Activated naive CD8-positive, alpha-beta T cell treated with anti-CD3 and anti-CD28 coated beads, Interleukin-2, amount 50 U/mL, for 16 hours (primary cell): ENCODE results near the gene FNBP1L.

ENCODE experiments used
- DNase-seq: peaks from one replicate; pipeline ENCODE4 v3.0.0-alpha.2; 2020; ENCODE audit warnings: low read depth, low spot score

Gene FNBP1L

DNA sequence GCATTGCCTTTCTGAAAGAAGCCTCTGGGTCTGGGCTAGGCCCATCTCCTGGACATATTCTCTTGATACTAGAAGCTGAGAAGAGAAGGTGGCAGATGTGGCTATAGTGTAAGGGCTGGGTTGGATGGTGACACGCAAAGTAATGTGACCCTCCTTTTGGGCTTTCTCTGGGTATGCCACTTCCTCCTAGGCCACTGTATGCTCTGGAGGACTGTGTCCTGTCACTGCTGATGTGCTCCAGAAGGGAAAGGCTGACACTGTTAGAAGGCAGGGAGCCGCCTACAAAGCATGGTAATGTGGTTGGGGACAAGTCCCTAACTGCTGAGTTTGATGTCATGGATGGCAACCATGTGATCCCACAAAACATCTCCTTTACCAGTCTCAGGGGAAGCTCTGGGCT, 121.6 kb downstream of the FNBP1L start:
- no peak for DNase-seq

DNA sequence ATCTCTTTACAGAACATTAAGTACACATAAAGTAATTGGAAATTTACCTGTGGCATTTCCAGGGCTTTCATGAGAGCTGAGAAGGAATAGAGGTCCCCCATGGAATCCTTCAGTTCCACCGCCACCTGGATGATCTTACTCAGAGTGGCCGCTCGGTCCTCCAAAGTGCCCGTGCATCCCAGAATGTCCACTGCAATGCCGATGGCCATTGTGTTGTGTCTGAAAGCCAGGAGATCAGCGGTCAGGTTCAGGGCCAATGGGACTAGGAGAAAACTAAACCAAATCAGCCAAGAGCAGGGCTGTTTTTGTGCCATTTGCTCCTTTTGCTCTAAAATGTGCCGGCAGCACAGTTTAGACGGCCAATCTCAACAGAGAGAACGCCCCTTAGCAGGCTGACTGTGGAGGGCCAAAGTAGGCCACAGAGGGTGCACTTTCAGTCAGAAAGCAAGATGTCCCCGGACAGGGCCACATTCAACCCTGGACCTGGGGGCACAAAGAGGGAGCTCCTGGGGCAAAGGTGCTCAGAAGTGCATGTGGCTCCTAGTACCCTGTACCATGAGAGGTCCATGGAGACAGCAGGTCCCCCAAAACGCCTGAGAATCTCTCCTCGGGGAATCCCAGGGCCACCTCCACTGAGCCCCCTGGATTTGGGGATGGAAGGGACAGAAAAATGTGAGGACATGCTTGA, 123.8 kb downstream of the FNBP1L start:
- no peak for DNase-seq

DNA sequence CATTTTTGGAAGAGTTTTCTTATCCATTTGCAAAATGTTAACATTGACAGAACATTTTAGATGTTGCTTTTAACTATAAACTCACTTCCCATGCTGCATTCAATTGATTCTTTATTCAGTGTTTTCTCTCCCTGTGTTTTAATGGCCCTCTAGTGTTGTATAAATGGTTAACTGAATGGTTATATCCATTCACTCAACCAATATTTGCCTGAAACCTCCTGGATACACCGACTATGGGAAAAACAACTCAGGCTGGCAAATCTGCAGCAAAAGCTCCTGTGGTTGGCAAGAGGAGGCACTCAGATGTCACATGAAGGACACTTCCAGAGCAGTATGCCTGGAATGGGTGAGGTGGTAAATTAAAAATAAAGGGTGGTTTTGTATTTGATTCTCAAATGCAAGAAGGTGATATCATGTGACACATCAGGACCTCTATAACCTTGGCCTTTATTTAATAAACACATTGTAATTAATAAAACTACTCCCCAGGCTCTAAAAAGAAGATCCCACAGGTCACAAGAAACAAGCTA, 126.1 kb downstream of the FNBP1L start:
- DNase-seq = no peak

DNA sequence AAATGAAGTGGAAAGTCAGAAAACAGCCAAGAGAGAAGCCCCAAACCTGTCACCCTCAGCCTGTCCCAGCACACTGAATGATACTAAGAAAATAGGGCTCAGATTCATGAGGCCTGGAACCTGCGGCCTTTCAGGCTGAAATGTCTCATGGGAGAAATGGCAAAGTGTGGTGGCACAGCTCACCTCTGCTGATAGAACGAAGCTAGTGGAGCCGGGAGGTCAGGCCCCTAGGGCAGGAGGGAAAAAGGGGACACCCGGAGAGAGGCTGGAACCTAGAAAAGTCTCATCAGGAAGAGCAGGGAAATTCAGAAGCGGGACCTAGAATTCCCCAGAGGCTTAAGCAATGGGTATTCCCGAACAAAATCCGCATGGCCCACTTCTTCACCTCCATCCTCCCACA, 126.6 kb downstream of the FNBP1L start:
- DNase-seq = no peak

DNA sequence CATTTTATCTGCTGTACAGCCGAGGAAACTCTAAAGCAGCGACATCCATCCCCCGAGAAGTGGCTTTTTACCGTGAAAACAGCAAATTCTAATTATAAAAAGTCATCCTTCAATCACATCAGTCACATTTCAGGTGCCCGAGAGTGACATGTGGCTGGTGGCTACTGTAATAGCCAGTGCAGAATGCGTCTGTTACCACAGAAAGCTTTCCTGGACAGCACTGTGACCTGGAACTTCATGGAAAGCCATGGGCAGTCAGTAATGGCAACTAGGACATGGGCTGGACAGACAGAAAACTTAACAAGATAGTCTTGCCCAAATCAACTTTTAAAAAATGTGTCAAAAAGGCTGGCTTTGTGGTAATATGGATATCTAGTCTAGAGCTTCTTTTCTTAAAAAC, 127.1 kb downstream of the FNBP1L start:
- no peak for DNase-seq

DNA sequence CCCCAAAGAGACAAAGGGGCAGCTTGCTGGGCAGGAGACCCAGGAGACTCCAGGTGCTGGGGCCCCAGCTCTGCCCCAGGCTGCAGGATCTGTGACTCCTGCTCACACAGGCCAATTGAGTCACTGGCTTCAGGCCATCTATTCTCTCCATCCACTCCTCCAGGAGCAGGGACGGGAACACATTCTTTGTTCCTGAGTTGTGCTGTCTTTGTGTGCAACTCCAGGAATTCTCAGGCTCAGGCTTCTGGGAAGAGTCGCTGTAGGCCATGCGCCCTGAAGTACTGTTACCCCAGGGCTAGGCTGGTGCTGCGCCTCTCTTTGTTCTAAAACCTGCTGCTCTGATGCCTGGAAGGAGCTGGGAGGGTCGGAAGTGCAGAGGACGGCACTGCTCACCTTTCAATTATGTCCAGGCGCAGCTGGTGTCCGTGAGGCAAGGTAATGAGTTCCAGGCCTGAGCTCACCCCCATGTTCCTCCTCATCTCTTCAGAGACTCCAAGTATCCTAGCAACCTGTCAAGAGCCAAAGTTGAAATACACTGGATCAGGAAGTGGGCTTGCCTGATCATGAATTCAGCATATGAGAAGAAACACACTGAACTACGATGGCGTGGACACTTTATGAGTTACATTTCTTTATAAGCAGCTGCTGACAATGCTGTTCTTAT, 127.8 kb downstream of the FNBP1L start:
- DNase-seq = no peak

DNA sequence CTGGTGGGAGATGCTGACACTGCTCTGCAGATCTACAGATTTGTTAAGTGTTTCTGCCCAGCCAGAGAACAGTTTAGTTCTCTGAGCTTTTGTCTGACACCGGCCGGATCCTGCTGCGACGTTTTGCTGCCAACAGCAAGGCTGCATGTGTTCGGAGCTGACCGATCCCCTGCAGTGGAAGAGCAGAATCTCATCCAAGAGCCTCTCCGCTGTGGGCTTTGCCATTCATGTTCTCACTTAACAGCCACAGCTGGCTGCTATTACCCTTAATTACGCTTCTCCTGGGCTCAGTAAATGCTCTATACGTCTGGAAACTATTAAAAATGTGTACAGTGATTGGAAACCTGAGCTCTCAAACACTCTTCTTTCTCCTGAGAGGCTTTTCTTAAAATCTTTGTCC, 128.4 kb downstream of the FNBP1L start:
- DNase-seq = no peak

DNA sequence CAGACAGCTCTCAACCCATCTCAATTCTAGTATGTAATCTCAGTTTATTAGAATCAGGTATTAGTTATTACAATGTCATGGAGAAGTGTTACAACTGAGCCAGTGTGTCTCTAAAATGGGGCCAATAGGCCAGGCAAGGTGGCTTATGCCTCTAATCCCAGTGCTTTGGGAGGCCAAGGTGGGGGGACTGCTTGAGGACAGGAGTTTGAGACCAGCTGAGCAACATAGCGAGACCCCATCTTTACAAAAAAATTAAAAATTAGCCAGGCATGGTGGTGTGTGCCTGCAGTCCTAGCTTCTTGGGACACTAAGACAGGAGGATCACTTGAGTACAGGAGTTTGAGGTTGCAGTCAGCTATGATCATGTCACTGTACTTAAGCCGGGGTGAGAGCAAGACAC, 128.8 kb downstream of the FNBP1L start:
- no peak for DNase-seq

DNA sequence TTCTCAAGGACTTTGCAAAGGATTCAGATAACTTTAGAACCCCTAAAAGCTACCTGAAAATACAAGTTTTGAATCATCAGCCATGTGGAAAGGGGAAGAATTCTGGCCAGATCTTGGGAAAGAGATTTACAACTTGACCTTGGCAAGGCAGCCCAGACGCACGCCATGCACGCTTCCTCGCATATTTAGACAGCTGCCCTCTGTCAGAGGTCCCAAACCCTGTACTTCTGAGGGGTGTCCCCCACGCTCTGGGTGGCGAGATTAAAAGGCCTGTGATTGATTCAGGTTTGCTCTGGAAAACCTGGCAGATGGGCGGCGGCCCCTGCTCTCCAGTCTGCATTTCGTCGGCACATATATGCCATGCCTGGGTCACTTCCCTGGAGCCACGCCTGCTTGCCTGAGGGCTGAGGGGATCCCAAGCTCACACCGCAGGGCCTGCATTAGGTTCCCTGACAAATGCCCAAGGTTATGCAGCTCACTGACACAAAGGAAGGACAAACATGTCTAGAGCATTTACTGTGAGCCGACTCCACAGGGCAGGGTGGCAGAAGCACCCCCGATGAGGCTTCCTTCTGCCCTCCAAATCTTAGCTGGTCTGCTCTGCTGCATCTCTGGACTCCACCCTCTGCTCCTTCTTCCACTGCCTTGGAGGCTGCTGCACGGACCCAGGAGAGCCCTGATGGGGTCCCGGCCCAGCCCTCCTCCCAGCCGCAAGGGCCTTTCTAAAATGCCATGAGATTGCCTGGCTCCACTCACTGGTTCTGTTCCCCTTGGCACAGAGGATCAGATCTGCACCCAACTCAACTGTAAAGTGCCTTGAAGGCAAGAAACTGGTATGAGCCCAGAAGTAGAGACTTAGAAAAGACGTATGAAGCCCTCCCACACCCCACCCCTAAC, 129.9 kb downstream of the FNBP1L start:
- DNase-seq = no peak

DNA sequence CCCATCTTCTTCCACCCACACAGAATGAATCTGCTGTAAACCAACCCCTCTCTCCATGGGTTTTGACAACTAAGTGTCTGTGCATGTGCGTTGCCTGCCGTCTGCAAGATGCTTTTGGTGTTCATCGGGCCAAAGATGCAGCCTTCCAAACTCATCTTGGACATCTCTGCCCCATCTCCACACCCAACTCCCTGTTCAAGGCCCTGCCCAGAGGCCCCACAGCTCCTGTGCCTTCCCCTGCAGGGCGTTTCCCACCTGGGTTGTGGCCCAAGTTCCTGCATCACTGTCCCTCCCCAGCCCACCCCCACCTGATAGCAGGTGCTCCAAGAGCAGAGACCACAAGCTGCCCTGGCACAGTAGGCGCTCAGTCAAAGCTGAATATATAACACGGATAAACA, 130.5 kb downstream of the FNBP1L start:
- no peak for DNase-seq

DNA sequence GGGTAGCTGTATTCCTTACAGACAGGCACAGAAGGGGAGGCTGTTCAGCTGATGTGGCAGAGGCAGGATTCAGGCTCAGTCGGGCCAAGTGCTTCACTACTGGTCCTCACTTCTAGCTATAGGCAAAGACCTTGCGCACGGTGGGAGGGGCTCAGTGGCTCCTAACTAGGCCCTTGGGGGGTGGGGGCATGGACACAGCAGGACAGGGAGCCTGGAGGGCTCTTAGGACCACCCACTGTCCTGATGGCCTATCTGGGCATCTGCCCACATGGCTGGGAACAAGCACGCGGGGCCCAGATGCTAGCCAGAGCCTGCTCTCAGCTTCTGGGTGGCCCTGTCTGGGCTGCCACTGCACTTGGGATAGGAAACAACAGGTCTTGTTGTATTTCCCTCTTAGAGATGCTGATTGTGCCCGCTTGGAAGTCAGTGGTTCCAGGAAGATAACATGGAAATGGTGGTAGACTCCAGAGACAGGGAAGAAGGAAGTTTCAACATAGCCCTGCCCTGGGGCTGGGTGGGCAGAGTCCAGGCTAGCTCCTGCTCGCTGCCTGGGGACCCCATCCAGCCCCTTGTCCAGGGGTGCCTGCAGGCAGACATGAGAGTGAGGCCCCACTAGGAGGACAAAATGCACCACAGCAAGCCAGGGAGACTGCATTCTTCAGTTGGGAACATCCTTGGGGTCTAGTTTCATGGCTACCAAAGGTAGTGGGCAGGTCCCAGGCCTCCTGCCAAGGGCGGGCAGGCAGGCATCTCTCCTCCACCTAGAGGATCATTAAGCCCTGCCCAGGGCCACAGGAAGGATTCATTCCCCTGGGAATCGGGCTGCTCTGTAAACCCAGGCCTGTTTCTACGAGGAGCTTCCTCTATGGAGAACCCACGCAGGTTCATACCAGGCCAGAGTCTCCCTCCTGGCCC, 131.2 kb downstream of the FNBP1L start:
- no peak for DNase-seq

DNA sequence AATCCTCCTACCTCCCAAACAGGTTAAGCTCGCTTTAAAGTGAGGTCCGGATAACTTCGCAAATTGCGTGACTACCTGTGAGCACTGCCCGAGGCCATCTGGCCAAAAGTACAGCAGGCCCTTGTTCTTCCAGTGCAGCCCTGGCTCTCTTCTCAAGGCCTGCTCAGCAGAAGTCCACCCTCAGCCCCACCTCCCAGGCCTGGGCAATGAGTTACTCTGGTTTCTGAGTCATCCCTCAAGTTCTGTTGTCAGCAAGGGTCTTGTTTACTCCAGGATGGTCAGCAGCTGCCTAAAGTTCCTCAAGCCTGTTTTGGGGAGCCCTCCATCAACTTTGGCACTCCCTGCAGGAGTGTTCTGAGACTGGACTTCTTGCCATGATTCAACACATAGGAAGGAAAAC, 132.0 kb downstream of the FNBP1L start:
- no peak for DNase-seq

DNA sequence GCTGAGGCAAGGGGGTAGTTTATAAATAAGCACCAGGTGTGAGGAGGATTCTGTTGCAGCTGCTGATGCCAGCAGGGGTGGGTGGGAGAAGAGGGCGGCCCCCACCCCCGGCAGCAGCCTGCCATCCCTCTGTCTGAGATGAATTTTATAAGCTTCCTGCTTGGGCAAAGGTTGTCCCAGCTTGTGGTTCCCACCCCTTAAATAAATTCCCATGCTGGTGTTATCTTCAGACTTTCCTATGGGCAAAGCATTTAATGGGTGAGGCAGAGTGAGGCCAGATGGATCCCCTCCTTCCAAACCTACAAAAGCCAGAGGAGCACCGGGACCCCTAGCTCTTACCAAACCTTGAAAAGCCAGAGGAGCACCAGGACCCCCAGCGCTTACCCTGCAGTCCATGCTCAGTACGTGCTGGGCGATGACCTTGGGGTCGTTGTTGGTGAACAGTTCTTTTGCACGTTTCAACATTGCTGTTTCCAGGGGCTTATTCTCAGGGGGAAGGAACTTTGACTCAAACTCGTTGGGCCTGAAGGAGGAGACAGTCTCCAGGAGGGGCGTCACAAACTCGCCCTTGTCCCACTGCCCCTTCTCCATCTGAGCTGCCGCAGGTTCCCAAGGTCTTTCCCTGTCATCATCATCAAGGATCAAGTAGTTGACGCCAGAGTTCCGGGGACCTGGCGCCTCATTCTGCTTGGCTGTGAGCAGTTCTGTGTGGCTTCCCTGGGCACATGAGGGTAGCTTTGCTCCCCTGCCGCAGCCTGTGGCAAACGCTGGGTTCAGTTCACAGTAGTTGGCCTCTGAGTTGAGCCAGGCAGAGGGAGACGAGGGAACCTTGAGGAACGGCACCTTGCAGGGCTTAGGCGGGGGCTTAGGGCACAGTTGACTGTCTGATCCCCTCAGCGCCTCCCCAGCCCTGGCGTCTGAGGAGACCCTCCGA, 134.3 kb downstream of the FNBP1L start:
- no peak for DNase-seq

DNA sequence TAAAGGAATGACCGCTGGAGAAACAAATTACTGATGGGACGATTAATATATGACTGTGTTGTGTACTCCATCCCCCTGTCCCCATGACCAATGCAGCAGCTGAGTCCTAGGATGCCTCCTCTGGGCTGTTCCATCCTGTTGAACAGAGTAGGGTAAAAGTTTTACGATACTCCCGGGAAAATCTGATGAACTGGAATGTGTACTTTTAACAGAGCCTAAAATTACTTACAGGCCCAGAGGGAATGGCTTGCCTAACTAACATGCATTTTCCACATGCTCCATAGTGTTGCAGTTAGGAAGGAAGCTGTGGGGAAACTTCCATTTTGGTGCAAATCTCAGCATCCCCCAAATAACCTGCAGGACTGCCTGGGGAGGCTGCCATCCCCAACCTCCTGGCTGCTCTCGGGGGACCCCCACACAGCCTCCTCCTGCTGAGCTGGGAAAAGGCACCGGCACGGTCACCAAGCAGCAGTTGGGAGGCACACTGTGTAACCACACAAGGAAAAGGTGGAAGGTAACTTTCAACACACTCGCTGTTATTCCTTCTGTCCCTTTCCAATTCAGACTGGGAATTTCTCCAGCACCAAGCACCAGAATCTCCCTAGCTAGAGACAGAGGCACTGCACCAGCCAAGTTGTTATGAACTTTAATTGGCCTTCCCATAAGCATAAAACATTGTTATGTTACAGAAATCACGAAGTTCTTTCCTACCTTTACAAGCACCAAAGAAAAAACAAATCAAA, 136.5 kb downstream of the FNBP1L start:
- DNase-seq = no peak

DNA sequence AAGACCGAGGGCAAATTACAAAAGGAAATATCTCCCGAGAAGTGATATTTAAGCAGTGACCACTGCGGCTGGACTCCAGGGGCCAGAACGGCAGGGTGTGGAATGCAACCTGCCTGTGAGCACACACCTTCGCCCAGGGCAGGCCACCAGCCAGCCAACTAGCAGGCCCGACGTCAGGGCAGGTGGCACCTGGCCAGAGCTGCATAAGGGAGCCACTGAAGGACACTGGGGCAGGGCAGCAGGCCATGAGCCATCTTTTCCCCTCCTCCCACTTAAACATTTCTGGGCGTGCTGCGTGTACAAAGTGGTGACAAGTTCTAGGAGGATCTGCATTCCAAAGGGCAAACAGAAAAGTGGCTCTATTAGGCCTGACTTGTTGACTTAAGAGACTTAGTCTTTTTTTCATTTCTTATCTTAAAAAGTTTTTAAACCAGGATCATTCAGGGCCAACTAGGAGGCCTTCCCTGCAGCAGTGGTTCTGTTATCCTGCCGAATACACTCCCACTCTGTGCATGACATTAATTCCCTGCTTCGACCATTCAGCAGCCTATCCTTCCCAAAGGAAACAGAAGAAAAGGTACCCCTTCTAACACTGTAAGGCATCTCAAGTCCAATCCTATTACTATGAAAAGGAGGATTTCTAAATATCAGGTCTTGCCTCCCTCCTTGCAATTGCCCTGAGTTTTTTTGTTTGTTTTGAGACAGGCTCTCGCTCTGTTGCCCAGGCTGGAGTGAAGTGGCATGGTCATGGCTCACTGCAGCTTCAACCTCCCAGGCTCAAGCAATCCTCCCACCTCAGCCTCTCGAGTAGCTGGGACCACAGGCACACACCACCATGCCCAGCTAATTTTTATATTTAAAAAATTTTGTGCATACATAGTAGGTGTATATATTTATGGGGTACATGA, 137.4 kb downstream of the FNBP1L start:
- DNase-seq = no peak

DNA sequence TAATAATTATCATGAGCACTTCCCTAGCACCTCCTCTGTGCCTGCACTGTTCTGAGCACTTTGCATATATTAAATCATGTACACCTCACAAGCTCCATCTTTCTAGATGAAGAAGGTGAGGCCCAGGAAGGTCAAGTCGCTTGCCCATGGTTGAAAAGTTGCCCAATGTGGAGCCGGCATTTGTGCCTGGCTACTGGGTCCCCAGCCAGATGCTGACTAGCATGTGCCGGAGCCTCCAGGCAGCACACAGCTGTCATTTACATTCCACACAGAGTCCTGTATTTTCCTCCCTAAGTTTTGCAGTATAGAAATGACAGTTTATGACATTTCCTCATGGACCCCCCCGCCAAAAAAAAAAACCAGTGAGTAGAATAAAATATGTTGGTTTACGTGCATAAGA, 139.4 kb downstream of the FNBP1L start:
- DNase-seq = no peak

DNA sequence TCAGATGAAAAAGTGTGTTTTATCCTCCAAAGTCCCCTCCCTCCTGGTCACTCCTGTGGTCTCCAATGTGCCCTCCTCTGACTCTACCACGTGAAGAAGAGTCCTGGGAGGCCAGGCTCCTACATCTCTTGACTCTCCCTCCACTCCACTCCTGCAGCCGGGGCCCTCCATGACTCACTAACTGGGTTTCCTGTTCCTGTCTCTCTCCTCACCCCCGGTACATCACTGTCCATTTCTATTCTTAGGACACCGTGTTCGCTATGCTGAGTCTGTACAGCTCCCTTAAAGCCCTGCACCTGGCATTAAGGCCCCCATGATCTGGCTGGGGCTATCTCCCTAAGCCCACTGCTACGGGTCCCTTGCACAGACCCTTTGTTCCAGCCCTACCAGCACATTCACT, 140.3 kb downstream of the FNBP1L start:
- no peak for DNase-seq

DNA sequence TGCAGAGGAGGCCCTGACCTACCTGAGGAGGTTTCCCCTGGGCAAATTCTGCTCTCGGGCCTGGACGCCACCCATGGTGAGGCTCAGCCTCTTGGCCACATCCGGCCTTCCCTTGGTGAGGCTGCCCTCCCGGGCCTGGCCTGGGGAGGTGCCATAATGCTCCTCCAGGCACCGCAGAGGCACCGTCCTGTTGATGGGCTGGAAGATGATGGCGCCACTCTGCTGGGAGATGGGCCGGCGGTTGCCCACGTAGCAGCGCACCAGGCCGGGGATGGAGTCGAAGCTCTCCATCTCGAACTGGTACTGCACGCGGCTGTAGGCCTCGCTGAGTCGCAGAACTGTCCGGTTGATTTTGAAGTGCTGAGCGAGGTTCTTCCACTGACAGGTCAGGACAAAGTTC, 141.0 kb downstream of the FNBP1L start:
- DNase-seq = no peak
